Trophoblast cell (in vitro differentiated cells and primary cell): Measurements from ENCODE around the gene KRTAP9-7.

ENCODE experiments used
- DNase-seq, 2 donors: peaks; one replicate each; pipeline ENCODE4 v3.0.0-alpha.2; 2016
- H2AFZ ChIP-seq: 2 replicates; pipeline ENCODE4 v1.6.1; 2013; ENCODE audit warnings: low read length, moderate library complexity, mild to moderate bottlenecking; ENCODE audit not compliant: insufficient read depth, poor library complexity
- H2AK5ac ChIP-seq: 2 replicates; pipeline ENCODE4 v1.6.1; 2013; ENCODE audit warnings: mild to moderate bottlenecking, low read length
- H2BK120ac ChIP-seq: 2 replicates; pipeline ENCODE4 v1.6.1; 2013; ENCODE audit warnings: low read length, mild to moderate bottlenecking, moderate library complexity; ENCODE audit not compliant: insufficient read depth, poor library complexity
- H2BK12ac ChIP-seq: 2 replicates; pipeline ENCODE4 v1.6.1; 2013; ENCODE audit warnings: mild to moderate bottlenecking, low read length, moderate library complexity
- H2BK5ac ChIP-seq: 2 replicates; pipeline ENCODE4 v1.6.1; 2013; ENCODE audit warnings: low read length, low read depth, moderate library complexity, mild to moderate bottlenecking; ENCODE audit not compliant: poor library complexity
- H3K14ac ChIP-seq: 2 replicates; pipeline ENCODE4 v1.6.1; 2013; ENCODE audit warnings: mild to moderate bottlenecking, low read length
- H3K18ac ChIP-seq: 2 replicates; pipeline ENCODE4 v1.6.1; 2013; ENCODE audit warnings: mild to moderate bottlenecking, low read length
- H3K23ac ChIP-seq: 2 replicates; pipeline ENCODE4 v1.6.1; 2013; ENCODE audit warnings: low read length
- H3K27ac ChIP-seq: 2 replicates; pipeline ENCODE4 v1.5.1; 2013; ENCODE audit warnings: low read depth, mild to moderate bottlenecking, inconsistent platforms, low read length, moderate library complexity
- H3K27me3 ChIP-seq: 2 replicates; pipeline ENCODE4 v1.6.1; 2013; ENCODE audit warnings: inconsistent platforms, mild to moderate bottlenecking, low read length, moderate library complexity; ENCODE audit not compliant: insufficient read depth
- H3K36me3 ChIP-seq, 2 experiments: 1 replicate in 1 of 2; 2 replicates in 1 of 2; pipeline ENCODE4 v1.6.1; 2013; ENCODE audit warnings: low read length in 2 of 2, mild to moderate bottlenecking in 2 of 2, moderate library complexity in 1 of 2; ENCODE audit not compliant: insufficient read depth in 2 of 2, control insufficient read depth in 1 of 2
- H3K4ac ChIP-seq: 2 replicates; pipeline ENCODE4 v1.6.1; 2013; ENCODE audit warnings: low read depth, mild to moderate bottlenecking, low read length, moderate library complexity
- H3K4me1 ChIP-seq, 2 experiments: 1 replicate in 1 of 2; 2 replicates in 1 of 2; pipeline ENCODE4 v1.6.1; 2013; ENCODE audit warnings: low read length in 2 of 2, mild to moderate bottlenecking in 2 of 2, moderate library complexity in 1 of 2; ENCODE audit not compliant: insufficient read depth in 2 of 2, control insufficient read depth in 1 of 2
- H3K4me2 ChIP-seq: 2 replicates; pipeline ENCODE4 v1.6.1; 2013; ENCODE audit warnings: inconsistent platforms, mild to moderate bottlenecking, low read length, moderate library complexity
- H3K4me3 ChIP-seq: 2 replicates; pipeline ENCODE4 v1.5.1; 2013; ENCODE audit warnings: mild to moderate bottlenecking, low read depth, low read length, inconsistent platforms
- H3K79me1 ChIP-seq: one replicate; pipeline ENCODE4 v1.6.1; 2013; ENCODE audit warnings: low read length
- H3K79me2 ChIP-seq: 2 replicates; pipeline ENCODE4 v1.6.1; 2013; ENCODE audit warnings: low read length, mild to moderate bottlenecking; ENCODE audit not compliant: control insufficient read depth, insufficient read depth, poor library complexity
- H3K9ac ChIP-seq: 2 replicates; pipeline ENCODE4 v1.6.1; 2013; ENCODE audit warnings: mild to moderate bottlenecking, low read length
- H3K9me3 ChIP-seq: 2 replicates; pipeline ENCODE4 v1.6.1; 2013; ENCODE audit warnings: low read depth, mild to moderate bottlenecking, control low read depth, inconsistent platforms, low read length; ENCODE audit not compliant: insufficient read depth
- H4K12ac ChIP-seq: 2 replicates; pipeline ENCODE4 v1.6.1; 2013; ENCODE audit warnings: low read depth, mild to moderate bottlenecking, low read length, moderate library complexity
- H4K8ac ChIP-seq: 2 replicates; pipeline ENCODE4 v1.6.1; 2013; ENCODE audit warnings: low read depth, mild to moderate bottlenecking, low read length, moderate library complexity
- H4K91ac ChIP-seq: one replicate; pipeline ENCODE4 v1.6.1; 2013; ENCODE audit warnings: low read depth, mild to moderate bottlenecking, low read length, moderate library complexity
- WGBS: extraction: QIAGEN DNeasy Blood & Tissue Kit; methylation state at CpG from one replicate; pipeline ENCODE4 v1.1.7; 2013; ENCODE audit warnings: missing lambda C conversion rate; ENCODE audit not compliant: insufficient read length, insufficient coverage; ENCODE audit errors: extremely low coverage; 5-methylcytosine and 5-hydroxymethylcytosine counted together

The KRTAP9-7 gene

GRCh38 chr17:41307647-41308046 lies 32.1 kb downstream of the KRTAP9-7 start:
- no peaks in the 10 kb centered on the region for H3K27me3 ChIP-seq
- H3K4ac ChIP-seq = no peak overlapping the region
- H2BK12ac ChIP-seq = no peak overlapping the region
- no peaks in the 10 kb centered on the region for H3K4me1 ChIP-seq
- no peak overlapping the region for H3K23ac ChIP-seq
- H3K36me3 ChIP-seq = no peaks in the 10 kb centered on the region
- no peaks in the 10 kb centered on the region for H3K79me2 ChIP-seq
- no CpG with 5 or more reads among the region's 9 CpGs for WGBS
- no peaks in the 10 kb centered on the region for H3K79me1 ChIP-seq
- no peak overlapping the region for H2BK5ac ChIP-seq
- H3K9ac ChIP-seq = no peak overlapping the region
- H4K8ac ChIP-seq = no peak overlapping the region
- H2BK120ac ChIP-seq = no peak overlapping the region
- H4K12ac ChIP-seq = no peak overlapping the region
- no peak overlapping the region for H4K91ac ChIP-seq
- no peak overlapping the region for H3K18ac ChIP-seq
- no peak overlapping the region for H3K4me2 ChIP-seq
- H3K27ac ChIP-seq = no peak overlapping the region
- no peak overlapping the region for H2AK5ac ChIP-seq
- DNase-seq = no peak
- no peak overlapping the region for H3K4me3 ChIP-seq
- no peak overlapping the region for H2AFZ ChIP-seq
- H3K14ac ChIP-seq = no peak overlapping the region
- H3K9me3 ChIP-seq = peaks cover under 1% of the 10 kb centered on the region

- no peaks in the 10 kb centered on the region for H3K36me3 ChIP-seq
- WGBS = no CpG with 5 or more reads among the region's 10 CpGs
- no peak overlapping the region for H3K18ac ChIP-seq
- no peak overlapping the region for H2BK120ac ChIP-seq
- H4K91ac ChIP-seq = no peak overlapping the region
- H2BK5ac ChIP-seq = no peak overlapping the region
- DNase-seq = no peak
- H3K4ac ChIP-seq = no peak overlapping the region
- no peak overlapping the region for H3K23ac ChIP-seq
- no peaks in the 10 kb centered on the region for H3K4me1 ChIP-seq
- no peak overlapping the region for H3K4me3 ChIP-seq
- no peak overlapping the region for H3K9ac ChIP-seq
- H4K8ac ChIP-seq = no peak overlapping the region
- H3K14ac ChIP-seq = no peak overlapping the region
- no peaks in the 10 kb centered on the region for H3K79me2 ChIP-seq
- H3K27ac ChIP-seq = no peak overlapping the region
- no peaks in the 10 kb centered on the region for H3K27me3 ChIP-seq
- H3K9me3 ChIP-seq = no peaks in the 10 kb centered on the region
- H4K12ac ChIP-seq = no peak overlapping the region
- no peak overlapping the region for H2AK5ac ChIP-seq
- no peaks in the 10 kb centered on the region for H3K79me1 ChIP-seq
- H3K4me2 ChIP-seq = no peak overlapping the region
- H2AFZ ChIP-seq = no peak overlapping the region
- H2BK12ac ChIP-seq = no peak overlapping the region
Measured at GRCh38 chr17:41308251-41308917, 32.9 kb downstream of the KRTAP9-7 start.

DNA sequence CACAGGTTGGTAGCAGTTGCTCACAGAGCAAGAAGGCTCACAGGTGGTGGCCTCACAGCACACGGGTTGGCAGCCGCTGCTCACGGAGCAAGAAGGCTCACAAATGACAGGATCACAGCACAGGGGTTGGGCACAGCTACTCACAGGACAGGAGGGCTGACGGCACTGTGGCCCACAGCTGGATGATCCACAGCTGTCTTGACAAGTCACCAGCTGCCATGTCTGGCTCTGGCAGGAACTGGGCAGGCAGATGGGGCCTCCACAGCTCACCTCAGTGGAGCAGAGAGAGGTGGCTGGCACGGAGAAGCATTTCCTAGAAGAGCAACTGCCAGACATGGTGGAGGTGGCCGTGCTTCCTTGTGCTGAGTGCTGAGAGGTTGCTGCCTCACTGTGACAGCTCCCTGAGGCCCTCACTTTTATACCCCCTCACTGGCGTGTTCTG lies 33.4 kb downstream of the KRTAP9-7 start, which contains the start of gene KRTAP16-1:
KRTAP16-1 (minus strand) TSS at position 392 of the 442 bp plus-strand sequence; CDS start at position 336, 56 bp downstream.
- Histone ChIP-seq H3K9me3 (no peaks in the 10 kb centered on the region), H3K9ac (no peak within 1 kb of the TSS), H2AFZ (no peak within 1 kb of the TSS), H3K4me3 (no peak within 1 kb of the TSS), H3K79me1 (no peaks in the 10 kb centered on the region), H2BK5ac (no peak within 1 kb of the TSS), H3K18ac (no peak within 1 kb of the TSS), H2BK120ac (no peak within 1 kb of the TSS), H2BK12ac (no peak within 1 kb of the TSS), H3K36me3 (no peaks in the 10 kb centered on the region), H3K23ac (no peak within 1 kb of the TSS), H2AK5ac (no peak within 1 kb of the TSS), H3K4me1 (no peaks in the 10 kb centered on the region), H4K12ac (no peak within 1 kb of the TSS), H3K27ac (no peak within 1 kb of the TSS), H4K8ac (no peak within 1 kb of the TSS), H3K27me3 (no peaks in the 10 kb centered on the region), H4K91ac (no peak within 1 kb of the TSS), H3K4me2 (no peak within 1 kb of the TSS), H3K14ac (no peak within 1 kb of the TSS), H3K79me2 (no peaks in the 10 kb centered on the region), H3K4ac (no peak within 1 kb of the TSS)
- no CpG with 5 or more reads among the region's 7 CpGs for WGBS
- no peak for DNase-seq

DNA sequence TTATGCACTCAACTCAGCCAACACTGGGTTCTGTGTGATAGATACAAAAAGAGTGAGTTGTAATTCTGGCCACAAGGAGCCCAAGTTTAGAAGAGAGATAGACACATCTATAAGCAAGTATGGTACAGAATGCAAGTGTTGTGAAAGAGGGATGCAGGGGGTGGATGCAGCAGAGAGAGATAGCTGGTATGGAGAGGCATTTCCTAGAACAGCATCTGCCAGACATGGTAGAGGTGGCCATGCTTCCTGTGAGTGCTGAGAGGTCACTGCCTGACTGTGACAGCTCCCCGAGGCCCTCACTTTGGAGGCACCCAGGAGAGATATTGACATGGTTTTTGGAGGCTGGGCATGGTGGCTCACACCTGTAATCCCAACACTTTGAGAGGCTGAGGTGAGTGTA lies 35.6 kb downstream of the KRTAP9-7 start:
- Histone ChIP-seq H3K18ac (no peak overlapping the region), H3K79me2 (no peaks in the 10 kb centered on the region)

More for the DNA sequence above, 35.6 kb downstream of the KRTAP9-7 start:
- Histone ChIP-seq H3K27ac (no peak overlapping the region), H2AFZ (no peak overlapping the region), H3K27me3 (no peaks in the 10 kb centered on the region), H3K4ac (no peak overlapping the region), H2BK120ac (no peak overlapping the region), H4K12ac (no peak overlapping the region), H4K8ac (no peak overlapping the region), H2BK5ac (no peak overlapping the region), H3K4me2 (no peak overlapping the region), H3K23ac (no peak overlapping the region), H2BK12ac (no peak overlapping the region), H3K4me3 (no peak overlapping the region), H3K9me3 (no peaks in the 10 kb centered on the region), H3K79me1 (no peaks in the 10 kb centered on the region), H3K14ac (no peak overlapping the region), H3K4me1 (no peaks in the 10 kb centered on the region), H2AK5ac (no peak overlapping the region), H3K9ac (no peak overlapping the region), H3K36me3 (no peaks in the 10 kb centered on the region), H4K91ac (no peak overlapping the region)
- no peak for DNase-seq
- no CpG with 5 or more reads among the region's 1 CpG for WGBS
